HCT116 (cell line): ENCODE measurements around the gene RBM47.

Experiments used
- EZH2 ChIP-seq: fragments of 200-600 bp; sonication (generic); IDR thresholded peaks from 2 replicates; pipeline ENCODE4 v1.6.1; 2017; ENCODE audit warnings: antibody characterized with exemption, mixed run types
- EZH2phosphoT487 ChIP-seq: fragments of 200-600 bp; IDR thresholded peaks from 2 replicates; pipeline ENCODE4 v1.6.1; 2018; ENCODE audit warnings: antibody characterized with exemption, borderline replicate concordance
- MAX ChIP-seq: IDR thresholded peaks from 2 replicates; pipeline ENCODE4 v1.6.1; 2012
- POLR2A ChIP-seq: IDR thresholded peaks from 2 replicates; pipeline ENCODE4 v1.7.0; 2011; ENCODE audit warnings: borderline replicate concordance; ENCODE audit not compliant: insufficient read depth, insufficient read length; ENCODE audit errors: extremely low read depth
- POLR2AphosphoS5 ChIP-seq: IDR thresholded peaks from 2 replicates; pipeline ENCODE4 v1.6.1; 2011; ENCODE audit warnings: mild to moderate bottlenecking, low read depth, low read length, moderate library complexity
- RAD21 ChIP-seq: IDR thresholded peaks from 2 replicates; pipeline ENCODE4 v1.6.1; 2012; ENCODE audit warnings: low read depth, mild to moderate bottlenecking
- REST ChIP-seq: IDR thresholded peaks from 2 replicates; pipeline ENCODE4 v1.6.1; 2012; ENCODE audit warnings: low read depth
- SIN3A ChIP-seq: IDR thresholded peaks from 2 replicates; pipeline ENCODE4 v1.6.1; 2012; ENCODE audit warnings: low read depth
- TCF7L2 ChIP-seq: IDR thresholded peaks from 2 replicates; pipeline ENCODE4 v1.7.0; 2011; ENCODE audit warnings: borderline replicate concordance, inconsistent platforms; ENCODE audit not compliant: insufficient read depth, insufficient read length; ENCODE audit errors: extremely low read depth
- ZBTB33 ChIP-seq: IDR thresholded peaks from 2 replicates; pipeline ENCODE4 v1.6.1; 2011; ENCODE audit warnings: mild to moderate bottlenecking, low read length, moderate library complexity; ENCODE audit not compliant: insufficient replicate concordance; ENCODE audit errors: extremely low read depth
- TF ChIP-seq, protein P1 (sequence below), 3 experiments: fragments of 200-600 bp in 1 of 3; sonication (generic) in 1 of 3; IDR thresholded peaks in 2 of 3; conservative IDR thresholded peaks in 1 of 3; 2 replicates each; pipeline ENCODE4 v1.5.1; 2012 to 2017; ENCODE audit warnings: low read depth in 2 of 3, low read length in 2 of 3, antibody characterized with exemption in 1 of 3, borderline replicate concordance in 1 of 3, control low read depth in 1 of 3, mild to moderate bottlenecking in 1 of 3, mixed read lengths in 1 of 3, mixed run types in 1 of 3, moderate library complexity in 1 of 3; ENCODE audit not compliant: insufficient read depth in 1 of 3

GRCh38 chr4:40559585-40560465 is 69.8 kb downstream of the RBM47 start:
- TF ChIP-seq EZH2: no peak
- TF ChIP-seq POLR2A: no peak
- TF ChIP-seq POLR2AphosphoS5: no peak
- no peak for TF ChIP-seq REST
- no peak for TF ChIP-seq RAD21
- TF ChIP-seq SIN3A: no peak
- TF ChIP-seq, protein P1, sequence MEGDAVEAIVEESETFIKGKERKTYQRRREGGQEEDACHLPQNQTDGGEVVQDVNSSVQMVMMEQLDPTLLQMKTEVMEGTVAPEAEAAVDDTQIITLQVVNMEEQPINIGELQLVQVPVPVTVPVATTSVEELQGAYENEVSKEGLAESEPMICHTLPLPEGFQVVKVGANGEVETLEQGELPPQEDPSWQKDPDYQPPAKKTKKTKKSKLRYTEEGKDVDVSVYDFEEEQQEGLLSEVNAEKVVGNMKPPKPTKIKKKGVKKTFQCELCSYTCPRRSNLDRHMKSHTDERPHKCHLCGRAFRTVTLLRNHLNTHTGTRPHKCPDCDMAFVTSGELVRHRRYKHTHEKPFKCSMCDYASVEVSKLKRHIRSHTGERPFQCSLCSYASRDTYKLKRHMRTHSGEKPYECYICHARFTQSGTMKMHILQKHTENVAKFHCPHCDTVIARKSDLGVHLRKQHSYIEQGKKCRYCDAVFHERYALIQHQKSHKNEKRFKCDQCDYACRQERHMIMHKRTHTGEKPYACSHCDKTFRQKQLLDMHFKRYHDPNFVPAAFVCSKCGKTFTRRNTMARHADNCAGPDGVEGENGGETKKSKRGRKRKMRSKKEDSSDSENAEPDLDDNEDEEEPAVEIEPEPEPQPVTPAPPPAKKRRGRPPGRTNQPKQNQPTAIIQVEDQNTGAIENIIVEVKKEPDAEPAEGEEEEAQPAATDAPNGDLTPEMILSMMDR (IDR thresholded peaks at IDR 0.05 in 2 of 3, conservative IDR thresholded peaks at IDR 0.05 in 1 of 3; ENCODE audit: borderline replicate concordance in 1 of 3, insufficient read depth in 1 of 3, low read depth in 2 of 3, low read length in 2 of 3): no peak
- no peak for TF ChIP-seq ZBTB33
- no peak for TF ChIP-seq TCF7L2
- TF ChIP-seq EZH2phosphoT487: no peak
- no peak for TF ChIP-seq MAX
